ENCODE measurements around the gene FOXP1.
A peak's percentile ranks its signal among the peaks of the same experiment; 100 is the strongest.

The FOXP1 gene

DNA sequence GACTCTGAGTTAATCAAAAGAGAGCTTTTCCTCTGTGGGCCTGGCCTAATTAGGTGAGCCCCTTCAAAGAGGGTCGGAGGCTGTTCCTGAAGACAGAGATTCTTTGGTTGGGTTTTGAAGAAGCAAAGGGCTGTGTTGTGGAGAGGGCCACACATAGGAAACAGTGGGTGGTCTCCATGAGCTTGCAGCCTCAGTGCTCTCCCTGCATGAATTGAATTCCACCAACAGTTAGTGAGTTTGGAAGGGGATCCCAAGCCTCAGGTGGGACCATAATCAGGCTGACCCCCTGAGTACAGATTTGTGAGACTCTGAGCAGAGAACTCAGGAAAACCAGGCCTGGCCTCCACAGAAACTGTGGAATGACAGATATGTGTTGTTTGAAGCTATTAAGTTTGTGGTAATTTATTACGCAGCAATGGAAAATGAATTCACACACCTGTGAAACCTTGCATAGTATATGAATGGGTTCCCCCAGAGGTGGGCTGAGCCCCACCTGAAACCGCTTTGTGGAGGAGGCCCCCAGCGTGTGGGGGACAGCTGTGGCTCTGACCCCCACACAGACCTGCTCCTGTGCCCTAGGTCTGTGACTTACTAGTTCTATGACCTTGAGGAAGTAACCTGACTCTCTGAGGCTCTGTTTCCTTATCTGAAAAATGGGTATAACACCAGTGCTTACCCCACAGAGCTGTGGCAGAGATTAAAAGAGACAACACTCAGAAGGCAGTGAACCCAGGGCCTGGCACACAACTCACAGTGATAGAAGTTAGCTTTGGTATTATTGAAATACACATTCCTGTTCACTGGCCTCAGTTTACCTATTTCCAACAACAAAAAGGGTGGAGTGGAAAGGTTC is 431.3 kb downstream of the FOXP1 start:
- Mint-ChIP-seq H3K27me3 (no peaks in the 10 kb centered on the region), H3K4me1 (ENCODE audit: low read depth) (peaks cover 86% of the 10 kb centered on the region), H3K36me3 (ENCODE audit: low read depth) (peaks cover 35% of the 10 kb centered on the region), H3K9me3 (no peaks in the 10 kb centered on the region), H3K27ac (peak overlapping the region; percentile 52), H3K4me3 (no peak overlapping the region)

DNA sequence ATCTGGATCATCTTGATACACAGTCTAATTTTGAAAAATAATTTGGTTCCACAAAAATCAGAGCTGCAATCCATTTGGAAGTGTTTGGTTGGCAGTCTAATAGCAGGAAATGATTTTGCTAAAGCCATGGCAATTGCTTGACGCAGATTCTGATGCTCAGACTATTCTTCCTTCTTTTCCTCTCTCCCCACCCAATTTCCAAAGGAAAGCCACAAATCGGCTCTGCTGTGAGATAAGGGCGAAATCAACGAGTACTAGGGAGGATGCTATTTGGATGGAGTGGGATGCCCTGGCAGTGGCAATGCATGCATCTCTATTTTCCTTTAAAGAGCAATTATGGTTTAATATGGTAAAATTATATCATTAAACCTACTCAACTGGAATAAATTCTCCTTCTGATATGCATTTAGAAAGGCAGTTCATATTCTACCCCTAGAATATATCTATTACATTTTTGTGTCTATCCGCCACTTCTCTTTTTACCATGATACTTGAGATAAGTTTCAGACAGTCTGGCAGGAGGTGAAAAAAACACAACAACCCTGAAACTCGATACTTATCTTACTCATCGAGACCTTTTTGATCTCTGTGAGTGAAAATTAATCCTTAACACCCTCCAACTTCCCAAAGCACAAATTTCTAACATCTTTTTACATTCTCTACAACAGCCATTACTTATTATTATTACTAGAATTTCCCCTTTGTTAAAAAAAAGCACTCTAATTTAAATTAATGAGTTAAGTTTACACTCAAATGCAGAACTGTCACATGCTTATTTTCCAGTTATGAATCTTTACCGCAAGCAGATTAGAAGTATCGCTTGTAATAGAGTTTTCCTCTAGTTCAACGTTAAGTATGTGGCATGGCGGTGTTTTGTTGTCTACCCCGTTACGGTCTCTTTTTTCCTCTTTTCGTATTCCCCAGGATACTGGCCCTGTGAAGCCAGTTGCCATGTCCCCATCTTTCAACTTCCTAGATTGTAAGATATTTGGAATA is 433.3 kb downstream of the FOXP1 start:
- peaks cover 82% of the 10 kb centered on the region for H3K4me1 Mint-ChIP-seq (ENCODE audit: low read depth)
- H3K27me3 Mint-ChIP-seq, result no peaks in the 10 kb centered on the region
- H3K27ac Mint-ChIP-seq, result peak overlapping the region; percentile 57
- no peaks in the 10 kb centered on the region for H3K9me3 Mint-ChIP-seq
- H3K4me3 Mint-ChIP-seq, result no peak overlapping the region
- peaks cover 31% of the 10 kb centered on the region for H3K36me3 Mint-ChIP-seq (ENCODE audit: low read depth)

DNA sequence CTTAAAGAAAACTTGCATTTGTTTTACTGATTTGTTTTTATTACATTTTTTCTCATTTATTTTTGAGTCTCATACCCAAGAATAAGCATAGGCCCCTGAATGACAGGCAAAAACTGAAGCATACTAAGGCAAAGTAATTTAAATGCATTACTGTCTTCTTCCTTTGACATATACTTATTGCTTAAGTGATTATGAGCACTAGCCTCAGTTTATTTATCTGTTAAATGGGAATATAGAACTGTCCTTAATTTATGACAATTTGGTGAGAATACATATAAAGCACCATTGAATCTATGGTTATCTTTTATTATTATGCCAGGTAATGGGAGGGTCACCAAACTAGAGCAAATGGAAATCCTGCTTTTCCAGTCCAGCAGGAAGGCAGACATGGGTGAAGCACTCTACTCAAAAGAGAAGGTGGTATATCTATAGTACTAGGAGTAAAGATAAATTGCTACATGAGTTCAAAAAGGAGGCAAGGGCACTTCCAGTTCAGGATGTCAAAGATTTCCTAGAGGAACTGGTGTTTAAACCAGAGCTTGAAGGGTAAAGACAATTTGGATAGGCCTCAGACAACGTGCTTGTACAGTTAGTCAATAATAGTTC is 435.0 kb downstream of the FOXP1 start:
- Mint-ChIP-seq H3K4me3 (no peak overlapping the region), H3K27ac (no peak overlapping the region), H3K36me3 (ENCODE audit: low read depth) (peaks cover 36% of the 10 kb centered on the region), H3K9me3 (no peaks in the 10 kb centered on the region), H3K4me1 (ENCODE audit: low read depth) (peaks cover 79% of the 10 kb centered on the region), H3K27me3 (no peaks in the 10 kb centered on the region)

DNA sequence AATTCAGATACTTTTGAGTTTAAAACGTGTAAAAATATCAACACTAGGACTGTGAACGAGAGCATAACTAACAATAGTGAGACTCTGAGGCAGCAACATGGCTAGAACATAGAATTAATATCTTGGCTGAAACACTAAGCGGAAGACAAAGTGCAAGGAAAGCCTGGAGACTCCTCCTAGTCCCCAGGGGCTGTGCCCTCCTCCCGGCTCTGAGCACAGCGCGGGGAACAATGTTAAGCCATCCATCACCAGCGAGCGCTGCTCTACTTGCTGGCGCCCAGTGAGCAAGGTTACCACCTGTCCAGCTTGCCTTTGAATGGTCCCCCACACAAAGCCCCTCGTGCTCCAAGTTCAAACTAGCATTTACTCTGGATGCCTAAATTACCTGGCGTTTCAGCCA is 436.9 kb downstream of the FOXP1 start:
- peaks cover 77% of the 10 kb centered on the region for H3K4me1 Mint-ChIP-seq (ENCODE audit: low read depth)
- no peak overlapping the region for H3K27ac Mint-ChIP-seq
- no peaks in the 10 kb centered on the region for H3K27me3 Mint-ChIP-seq
- no peaks in the 10 kb centered on the region for H3K9me3 Mint-ChIP-seq
- peaks cover 33% of the 10 kb centered on the region for H3K36me3 Mint-ChIP-seq (ENCODE audit: low read depth)
- H3K4me3 Mint-ChIP-seq, result no peak overlapping the region

DNA sequence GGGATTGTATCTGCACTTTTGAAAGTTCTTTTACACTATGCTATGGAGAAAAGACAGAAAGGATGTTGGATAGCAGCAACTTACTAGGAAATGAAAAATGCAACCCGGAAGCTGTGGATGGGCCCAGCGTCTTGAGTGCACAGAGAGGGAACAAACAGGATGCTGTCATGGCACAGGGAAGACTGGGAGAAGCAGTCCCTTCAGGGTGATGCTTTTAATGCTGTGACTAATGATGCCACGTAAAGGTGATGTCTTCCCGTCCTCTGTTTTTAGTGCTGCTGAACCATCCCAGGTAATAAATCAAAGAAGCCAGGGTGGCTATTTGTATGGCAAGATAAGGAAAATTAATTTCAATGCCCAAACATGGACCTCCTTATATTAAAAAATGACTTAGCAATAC is 437.6 kb downstream of the FOXP1 start:
- Mint-ChIP-seq H3K4me1 (ENCODE audit: low read depth) (peaks cover 76% of the 10 kb centered on the region), H3K36me3 (ENCODE audit: low read depth) (peaks cover 40% of the 10 kb centered on the region), H3K27ac (peak overlapping the region; percentile 6), H3K4me3 (no peak overlapping the region), H3K9me3 (no peaks in the 10 kb centered on the region), H3K27me3 (no peaks in the 10 kb centered on the region)

DNA sequence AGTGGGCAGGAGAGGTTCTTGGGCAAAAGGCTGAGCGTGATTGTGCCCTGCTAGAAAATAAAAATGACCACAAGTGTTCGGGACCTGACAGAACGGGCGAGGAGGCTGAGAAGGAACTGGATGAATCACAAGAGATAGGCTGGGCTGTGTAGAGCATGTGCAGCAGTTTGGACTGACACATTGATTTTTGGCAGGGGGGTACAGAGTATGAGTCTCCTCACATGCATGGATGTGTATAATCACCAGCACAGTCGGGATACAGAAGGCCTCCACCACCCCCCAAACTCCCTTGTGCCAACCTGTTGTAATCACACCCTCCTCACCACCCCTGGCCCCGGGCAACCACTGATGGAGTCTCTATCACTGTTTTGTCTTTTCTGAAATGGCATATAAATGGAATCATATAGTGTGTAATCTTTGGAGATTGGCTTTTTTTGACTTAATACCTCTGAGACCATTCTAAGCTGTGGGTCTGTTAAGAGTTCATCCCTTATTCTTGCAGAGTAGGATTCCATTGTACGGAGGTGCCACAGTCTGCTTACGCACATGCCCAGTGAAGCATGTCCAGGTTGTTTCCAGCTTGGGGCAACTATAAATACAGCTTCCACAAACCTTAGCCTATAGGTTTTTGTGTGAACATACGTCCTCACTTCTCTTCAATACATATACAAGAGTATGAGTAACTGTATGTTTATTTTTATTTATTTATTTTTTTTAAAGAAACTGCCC is 438.8 kb downstream of the FOXP1 start:
- Mint-ChIP-seq H3K36me3 (ENCODE audit: low read depth) (peaks cover 51% of the 10 kb centered on the region), H3K4me1 (ENCODE audit: low read depth) (peaks cover 74% of the 10 kb centered on the region), H3K27me3 (no peaks in the 10 kb centered on the region), H3K27ac (peak overlapping the region; percentile 74), H3K4me3 (no peak overlapping the region), H3K9me3 (no peaks in the 10 kb centered on the region)

DNA sequence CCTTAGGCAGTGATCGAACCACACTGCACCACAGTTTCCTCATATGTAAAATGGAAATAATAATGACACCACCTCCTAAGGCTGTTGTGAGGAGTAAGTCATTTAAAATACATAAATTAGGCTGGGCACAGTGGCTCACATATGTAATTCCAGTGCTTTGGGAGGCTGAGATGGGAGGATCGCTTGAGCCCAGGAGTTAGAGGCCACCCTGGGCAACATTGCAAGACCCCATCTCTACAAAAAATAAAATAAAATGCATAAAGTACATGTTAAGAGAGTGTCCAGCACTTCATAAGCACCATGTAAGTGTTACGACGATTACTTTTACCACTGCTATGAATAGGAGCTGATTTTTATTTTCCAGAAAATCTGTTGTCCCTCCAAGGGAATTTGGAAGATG is 440.0 kb downstream of the FOXP1 start:
- no peaks in the 10 kb centered on the region for H3K27me3 Mint-ChIP-seq
- no peak overlapping the region for H3K4me3 Mint-ChIP-seq
- no peak overlapping the region for H3K27ac Mint-ChIP-seq
- no peaks in the 10 kb centered on the region for H3K9me3 Mint-ChIP-seq
- H3K36me3 Mint-ChIP-seq (ENCODE audit: low read depth), result peaks cover 54% of the 10 kb centered on the region
- H3K4me1 Mint-ChIP-seq (ENCODE audit: low read depth), result peaks cover 68% of the 10 kb centered on the region

DNA sequence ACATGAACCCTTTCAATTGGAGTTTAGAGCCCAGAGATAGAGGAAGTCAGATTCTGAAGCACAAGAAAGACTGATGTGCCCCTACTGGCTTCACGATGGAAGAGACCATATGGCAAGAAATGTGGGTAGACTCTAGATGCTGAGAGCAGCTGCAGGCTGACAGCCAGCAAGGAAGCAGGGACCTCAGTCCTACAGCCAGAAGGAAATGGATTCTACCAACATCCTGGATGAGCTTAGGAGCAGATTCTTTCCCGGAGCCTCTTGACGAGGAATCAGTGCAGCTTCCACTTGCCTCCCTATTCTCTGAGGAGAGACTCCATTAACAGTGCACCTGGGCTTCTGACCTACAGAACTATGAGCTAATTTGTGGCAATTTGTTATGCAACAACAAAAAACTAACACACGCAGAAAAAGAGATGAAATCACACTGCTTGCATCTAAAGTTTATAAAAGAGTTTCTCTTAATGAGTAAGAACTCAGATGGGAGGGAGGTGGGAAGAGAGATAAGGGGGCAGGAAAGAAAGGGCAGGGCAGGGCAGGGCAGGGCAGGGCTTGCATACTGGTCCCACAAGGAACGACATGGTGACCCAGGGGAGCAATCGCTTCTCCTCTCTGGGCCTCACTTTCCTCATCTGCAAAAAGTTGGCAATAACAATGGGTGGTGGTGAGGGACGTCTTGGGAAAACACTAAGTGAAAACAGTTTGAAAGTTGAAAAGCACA is 440.9 kb downstream of the FOXP1 start:
- Mint-ChIP-seq H3K4me3 (no peak overlapping the region), H3K36me3 (ENCODE audit: low read depth) (peaks cover 54% of the 10 kb centered on the region), H3K27ac (peak overlapping the region; percentile 75)

DNA sequence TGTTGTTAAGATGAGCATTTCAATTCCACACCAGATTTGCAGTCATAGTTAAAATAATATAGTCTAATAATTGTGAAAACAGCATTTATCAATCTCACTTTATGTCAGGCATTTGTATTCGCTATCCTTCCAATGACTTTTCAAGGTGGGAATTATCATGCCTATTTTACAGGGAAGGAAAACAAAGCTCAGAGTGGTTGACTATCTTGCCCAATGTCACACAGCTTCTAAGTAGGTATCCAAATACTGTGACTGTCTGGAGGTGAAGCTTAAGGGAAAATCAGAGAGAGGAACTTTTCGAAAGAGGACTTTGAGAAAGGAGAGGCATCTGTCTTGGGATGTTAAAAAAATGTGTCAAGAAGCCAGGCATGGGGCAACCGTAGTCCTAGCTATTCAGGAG is 443.1 kb downstream of the FOXP1 start:
- Mint-ChIP-seq H3K4me1 (ENCODE audit: low read depth) (peaks cover 76% of the 10 kb centered on the region), H3K9me3 (no peaks in the 10 kb centered on the region), H3K4me3 (no peak overlapping the region), H3K36me3 (ENCODE audit: low read depth) (peaks cover 46% of the 10 kb centered on the region), H3K27ac (peak overlapping the region; percentile 26), H3K27me3 (no peaks in the 10 kb centered on the region)

More for the DNA sequence above, 440.9 kb downstream of the FOXP1 start:
- no peaks in the 10 kb centered on the region for H3K9me3 Mint-ChIP-seq
- H3K4me1 Mint-ChIP-seq (ENCODE audit: low read depth), result peaks cover 72% of the 10 kb centered on the region
- no peaks in the 10 kb centered on the region for H3K27me3 Mint-ChIP-seq

DNA sequence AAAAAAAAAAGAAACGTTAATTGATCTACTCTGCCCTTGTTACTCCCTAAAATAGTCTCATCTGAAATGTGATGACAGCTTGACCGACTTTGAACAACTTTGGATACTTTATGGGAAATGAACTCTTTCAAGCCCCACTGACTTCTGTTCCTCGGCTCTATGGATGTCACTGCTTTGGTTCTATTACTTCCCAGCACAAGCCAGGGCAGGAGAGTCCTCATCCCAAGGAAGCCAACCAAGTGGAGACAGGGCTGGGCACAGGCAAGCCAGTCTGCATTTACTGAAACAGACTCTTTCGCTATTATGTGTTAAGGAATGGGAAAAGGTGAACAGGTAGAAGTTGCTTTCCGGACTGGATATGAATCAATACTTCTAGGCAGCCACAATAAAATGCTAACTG is 444.0 kb downstream of the FOXP1 start:
- H3K4me1 Mint-ChIP-seq (ENCODE audit: low read depth), result peaks cover 77% of the 10 kb centered on the region
- H3K27ac Mint-ChIP-seq, result peak overlapping the region; percentile 26

DNA sequence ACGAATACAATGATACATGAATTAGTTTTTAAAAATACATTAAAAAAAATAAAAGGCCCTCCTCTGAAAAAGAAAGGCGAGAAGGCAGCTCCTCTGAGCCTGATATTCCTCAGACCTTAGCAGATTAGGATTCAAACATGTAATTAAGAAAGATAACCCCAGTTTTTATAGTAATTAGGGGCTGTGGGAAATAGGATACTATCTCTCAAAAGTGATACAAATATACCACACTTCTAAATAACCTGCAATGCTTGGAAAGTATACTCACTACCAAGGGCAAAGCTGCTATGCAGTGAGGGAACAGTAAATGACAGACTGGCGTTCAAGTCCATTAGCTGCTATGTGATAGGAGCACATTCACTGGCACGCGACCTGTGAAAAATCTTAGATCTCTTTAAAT is 445.1 kb downstream of the FOXP1 start:
- no peak overlapping the region for H3K27ac Mint-ChIP-seq
- no peak overlapping the region for H3K4me3 Mint-ChIP-seq
- H3K36me3 Mint-ChIP-seq (ENCODE audit: low read depth), result peaks cover 42% of the 10 kb centered on the region
- H3K4me1 Mint-ChIP-seq (ENCODE audit: low read depth), result peaks cover 80% of the 10 kb centered on the region
- no peaks in the 10 kb centered on the region for H3K9me3 Mint-ChIP-seq
- no peaks in the 10 kb centered on the region for H3K27me3 Mint-ChIP-seq

More for the DNA sequence above, 444.0 kb downstream of the FOXP1 start:
- Mint-ChIP-seq H3K9me3 (no peaks in the 10 kb centered on the region), H3K27me3 (no peaks in the 10 kb centered on the region), H3K36me3 (ENCODE audit: low read depth) (peaks cover 44% of the 10 kb centered on the region), H3K4me3 (no peak overlapping the region)

DNA sequence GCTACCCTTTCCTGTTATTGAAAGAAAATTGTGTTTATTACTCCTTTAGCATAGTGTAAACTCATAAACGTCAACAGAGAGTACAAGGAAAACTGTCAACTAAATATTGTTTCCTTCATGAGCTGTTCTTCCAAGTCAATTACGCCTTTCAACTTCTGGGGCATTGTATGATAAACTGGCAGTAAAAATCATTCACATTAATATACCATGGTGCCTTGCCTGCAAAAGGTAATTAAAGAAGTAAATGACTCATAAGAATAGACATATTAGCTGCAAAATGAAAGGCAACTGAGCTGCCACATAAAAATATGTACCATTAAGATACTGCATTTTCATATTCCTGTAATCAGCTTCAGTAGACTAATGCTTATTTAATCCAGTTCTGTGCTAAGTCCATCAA is 447.3 kb downstream of the FOXP1 start:
- Mint-ChIP-seq H3K27ac (no peak overlapping the region), H3K9me3 (no peaks in the 10 kb centered on the region), H3K27me3 (no peaks in the 10 kb centered on the region), H3K4me3 (no peak overlapping the region), H3K4me1 (ENCODE audit: low read depth) (peaks cover 82% of the 10 kb centered on the region), H3K36me3 (ENCODE audit: low read depth) (peaks cover 36% of the 10 kb centered on the region)

DNA sequence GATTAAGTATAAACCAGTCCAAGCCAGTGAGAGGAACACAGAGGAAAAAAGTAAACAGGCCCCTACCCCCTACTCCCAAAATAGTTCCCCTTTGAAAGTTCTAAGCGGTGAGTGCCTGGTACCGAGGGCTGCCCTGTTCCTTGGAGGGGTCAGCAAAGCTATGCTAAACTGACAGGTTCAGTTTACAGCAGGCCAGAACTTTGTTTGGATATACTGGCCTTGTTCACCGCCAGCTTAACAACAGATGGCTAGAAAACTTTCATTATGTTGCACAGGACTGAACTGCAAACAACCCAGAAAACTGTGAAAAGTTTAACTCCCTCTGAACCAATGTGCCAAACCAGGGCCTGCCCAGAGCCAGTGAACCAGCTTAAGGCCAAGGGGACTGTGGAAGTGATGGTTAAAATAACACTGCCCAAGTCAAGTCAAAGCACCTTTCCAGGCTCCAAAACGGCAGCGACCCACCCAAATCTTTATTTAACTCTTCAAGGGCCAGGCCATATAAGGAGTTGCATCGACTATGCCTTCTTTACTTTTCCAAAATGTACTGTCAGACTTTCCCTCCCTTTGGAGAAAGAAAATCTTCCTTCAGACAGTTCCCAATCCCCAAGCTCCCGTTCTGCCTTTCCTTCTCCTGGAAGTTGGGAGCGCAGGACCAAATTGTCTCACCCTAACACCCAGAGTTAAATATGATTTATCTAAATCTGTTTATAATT is 448.0 kb downstream of the FOXP1 start:
- H3K36me3 Mint-ChIP-seq (ENCODE audit: low read depth), result peaks cover 31% of the 10 kb centered on the region
- H3K4me1 Mint-ChIP-seq (ENCODE audit: low read depth), result peaks cover 85% of the 10 kb centered on the region
- peak overlapping the region; percentile 80 for H3K27ac Mint-ChIP-seq
- no peak overlapping the region for H3K4me3 Mint-ChIP-seq
- H3K27me3 Mint-ChIP-seq, result no peaks in the 10 kb centered on the region
- no peaks in the 10 kb centered on the region for H3K9me3 Mint-ChIP-seq
